HG02588 (cell line): ENCODE results near the gene ATP6V1G3.
"Not testable (repeated sequence)": the region's sequence is repeated elsewhere in the genome, so short reads cannot be mapped to it uniquely, and the experiment has no call there.

Experiments
- ATAC-seq: cut with Tn5 transposase; IDR thresholded peaks from one replicate; pipeline ENCODE4 v1.9.1; 2021; ENCODE audit warnings: mild to moderate bottlenecking, moderate library complexity; ENCODE audit not compliant: unreplicated experiment

ATP6V1G3 gene

GRCh38 chr1:198543670-198544260 is 3.3 kb upstream of the ATP6V1G3 start:
- ATAC-seq: peak; percentile 77

- ATAC-seq: no peak
These were observed 2.2 kb upstream of the ATP6V1G3 start for GRCh38 chr1:198542632-198543031.

GRCh38 chr1:198541737-198542136 is 1.3 kb upstream of the ATP6V1G3 start:
- ATAC-seq: no peak

- ATAC-seq: no peak
These were observed 1.7 kb downstream of the ATP6V1G3 start for GRCh38 chr1:198538579-198539364.

- ATAC-seq: no peak
These were observed 4.8 kb downstream of the ATP6V1G3 start for GRCh38 chr1:198535631-198536030.

DNA sequence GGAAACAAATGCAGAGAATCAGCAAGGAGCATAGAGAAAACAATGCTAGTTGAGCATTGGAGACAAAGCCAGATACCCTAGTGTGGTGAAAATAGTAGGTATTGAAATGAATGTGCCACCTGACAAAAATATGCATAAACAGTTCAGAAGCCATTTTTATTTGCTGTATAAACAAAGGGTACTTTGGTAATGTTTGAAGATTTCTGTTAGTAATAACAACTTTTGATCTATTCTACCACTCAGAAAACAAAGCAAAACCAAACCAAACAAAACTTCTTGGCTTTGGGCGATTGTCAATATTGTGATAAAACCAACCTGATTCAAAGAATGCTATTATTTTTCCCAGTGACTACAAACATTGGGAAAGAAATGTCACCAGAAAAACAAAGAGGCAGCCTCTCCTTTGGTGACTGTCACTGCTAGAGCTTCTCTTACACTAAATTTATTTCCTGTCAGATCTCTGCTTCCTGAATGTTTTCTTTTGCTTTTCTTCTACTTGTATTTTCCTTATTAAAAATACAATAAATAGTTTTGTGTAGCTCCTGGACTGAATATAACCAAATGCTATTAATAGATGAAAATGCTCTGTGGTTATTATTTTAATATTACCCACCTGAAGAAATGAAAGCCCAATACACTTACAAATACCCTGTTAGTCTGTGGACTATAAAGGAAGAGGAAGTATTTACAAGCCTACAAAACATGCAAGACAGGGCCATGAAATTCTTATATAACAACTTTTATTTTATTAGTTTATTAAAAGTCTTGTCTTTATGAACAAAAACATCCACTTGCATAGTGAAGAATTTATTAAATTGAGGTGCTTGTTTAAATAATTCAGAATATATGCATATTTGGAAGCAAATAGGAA is 5.7 kb downstream of the ATP6V1G3 start:
- no peak for ATAC-seq

DNA sequence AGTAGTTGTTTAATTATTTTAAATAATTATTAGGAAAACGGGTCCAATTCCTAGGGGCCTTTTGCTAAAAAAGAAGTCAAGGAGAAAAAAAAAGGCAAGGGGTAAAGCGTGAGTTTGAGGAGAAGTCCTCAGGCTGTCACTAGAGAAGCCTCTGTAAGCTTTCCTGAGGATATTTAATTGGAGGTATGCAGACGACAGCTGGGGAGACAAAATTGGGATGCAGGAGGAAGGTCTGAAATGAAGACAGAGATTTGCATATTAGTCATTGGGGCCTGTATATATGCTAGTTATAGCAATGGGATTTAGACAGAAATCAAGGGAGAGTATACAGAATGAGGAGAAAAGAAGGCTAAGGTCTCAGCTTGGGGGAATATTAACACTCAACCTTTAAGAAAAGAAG is 8.6 kb downstream of the ATP6V1G3 start:
- no peak for ATAC-seq

DNA sequence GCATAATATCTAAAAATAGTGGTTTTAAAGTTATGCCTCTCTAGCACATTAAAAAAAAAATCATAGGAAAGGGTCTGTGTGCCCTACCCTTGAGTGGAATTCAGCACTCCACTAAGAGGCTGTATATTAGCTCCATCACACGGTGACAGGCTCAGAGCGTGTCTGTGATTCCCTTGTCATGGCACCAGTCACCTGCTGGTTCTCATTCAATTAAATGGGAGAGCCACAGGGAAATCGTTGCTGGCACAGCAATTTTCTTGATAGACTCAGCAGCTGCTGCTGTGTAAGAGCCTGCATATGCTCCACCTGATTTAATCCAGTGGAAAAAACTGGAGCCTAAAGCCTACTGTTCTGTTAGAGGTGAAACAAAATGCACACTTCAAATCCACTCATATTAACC is 9.5 kb downstream of the ATP6V1G3 start:
- no peak for ATAC-seq

- ATAC-seq: no peak
These were observed 11.1 kb downstream of the ATP6V1G3 start for GRCh38 chr1:198529414-198529813.

- ATAC-seq: no peak
These were observed 12.1 kb downstream of the ATP6V1G3 start for GRCh38 chr1:198528364-198528763.

- ATAC-seq: no peak
These were observed 15.9 kb downstream of the ATP6V1G3 start for GRCh38 chr1:198524556-198524955.

DNA sequence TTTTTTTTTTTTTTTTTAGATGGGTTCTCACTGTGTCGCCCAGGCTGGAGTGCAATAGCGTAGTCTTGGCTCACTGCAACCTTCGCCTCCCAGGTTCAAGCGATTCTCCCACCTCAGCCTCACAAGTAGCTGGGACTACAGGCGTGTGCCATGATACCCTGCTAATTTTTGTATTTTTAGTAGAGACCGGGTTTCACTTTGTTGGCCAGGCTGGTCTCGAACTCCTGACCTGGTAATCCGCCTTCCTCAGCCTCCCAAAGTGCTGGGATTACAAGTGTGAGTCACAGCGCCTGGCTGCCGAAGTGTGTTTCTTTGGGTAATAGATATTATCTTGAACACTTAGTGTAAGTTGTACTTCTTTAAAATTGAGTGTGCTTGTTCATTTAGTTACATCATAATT is 16.4 kb downstream of the ATP6V1G3 start:
- ATAC-seq: not testable (repeated sequence)

DNA sequence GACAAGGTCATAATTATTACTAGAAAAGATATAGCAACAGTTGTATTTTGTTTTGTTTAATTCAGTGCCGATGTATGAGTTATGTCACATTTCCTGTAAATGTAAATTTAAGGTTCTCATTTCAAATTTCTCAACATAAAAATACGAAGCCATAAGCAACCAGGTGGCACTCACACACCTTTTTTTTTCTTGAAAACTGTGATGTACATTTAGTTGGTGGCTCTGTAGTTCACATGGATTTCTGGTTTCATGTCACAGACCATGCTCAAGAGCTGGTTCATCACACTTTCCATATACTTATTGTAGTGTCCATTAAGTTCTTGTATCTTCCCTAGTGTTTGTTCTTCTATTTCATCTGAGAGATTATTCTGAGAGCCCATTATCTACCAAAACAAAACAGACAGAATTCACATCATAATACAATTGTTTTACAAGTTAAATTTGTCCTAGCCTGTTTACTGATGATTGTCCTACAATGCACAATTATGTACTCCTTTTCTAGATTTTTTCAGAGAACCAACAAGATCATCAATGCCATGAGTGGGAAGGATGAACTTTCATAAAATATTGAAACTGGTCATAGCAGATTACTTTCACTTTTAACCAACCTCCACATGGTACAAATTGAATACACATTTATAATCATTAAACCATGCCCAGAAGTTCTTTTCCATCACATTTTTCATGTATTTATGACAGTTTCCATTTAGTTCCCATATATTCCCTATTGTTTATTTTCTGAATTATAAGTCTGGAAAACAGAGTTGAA is 17.1 kb downstream of the ATP6V1G3 start:
- no peak for ATAC-seq

- ATAC-seq: peak; percentile 88
These were observed 19.8 kb downstream of the ATP6V1G3 start for GRCh38 chr1:198520524-198521254.

- ATAC-seq: no peak
These were observed 20.6 kb downstream of the ATP6V1G3 start for GRCh38 chr1:198519639-198520501.

- no peak for ATAC-seq
These were observed 22.8 kb downstream of the ATP6V1G3 start for GRCh38 chr1:198517623-198518199.

DNA sequence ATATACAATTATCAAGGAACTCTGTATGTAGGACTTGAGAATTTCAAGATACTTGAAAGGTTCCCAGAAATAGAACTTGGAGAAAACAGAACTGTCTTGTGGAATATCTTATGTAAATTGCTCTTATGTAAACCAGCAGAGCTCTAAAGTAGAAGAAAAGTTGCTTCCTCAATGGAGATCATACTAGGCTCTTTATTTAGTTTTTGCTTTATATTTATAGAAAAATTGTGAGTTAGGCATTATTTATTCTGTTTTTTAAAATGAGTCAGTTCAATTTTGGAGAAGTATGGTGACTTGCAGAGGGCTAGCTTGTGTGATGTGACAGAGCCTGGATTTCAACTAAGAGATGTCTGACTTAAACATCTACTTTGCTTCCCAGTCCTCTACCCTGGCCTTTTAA is 40.4 kb downstream of the ATP6V1G3 start:
- no peak for ATAC-seq

- ATAC-seq: no peak
These were observed 40.9 kb downstream of the ATP6V1G3 start for GRCh38 chr1:198499588-198499987.

GRCh38 chr1:198498881-198499280 is 41.6 kb downstream of the ATP6V1G3 start:
- no peak for ATAC-seq
